Subcutaneous adipose tissue (tissue), 4 donors: ENCODE measurements around the gene COG4. TPM values are rescaled to one million over a fixed set of nuclear protein-coding genes. Genes with fewer than 3 reads are reported as not detected.

Source experiments
- CTCF ChIP-seq: fragments of 450-650 bp; IDR thresholded peaks from one replicate; pipeline ENCODE4 v1.5.1; 2016; ENCODE audit warnings: low read depth, mild to moderate bottlenecking, control low read depth, antibody characterized with exemption, moderate library complexity
- total RNA-seq, 4 donors: library from RNA; depleted of rRNA; stranded (reverse); fragments of >200 nt; gene quantifications; one replicate each; pipeline ENCODE4 v1.1.0, GENCODE V29; 2016

Gene COG4
- total RNA-seq, 4 donors from 2014 or later: 29.8 to 49.9 (median 39.9) TPM

GRCh38 chr16:70490261-70490660 is 33.1 kb downstream of the COG4 start:
- TF ChIP-seq CTCF: no peak

- no peak for TF ChIP-seq CTCF
Measured at GRCh38 chr16:70484867-70485266, 38.5 kb downstream of the COG4 start.

DNA sequence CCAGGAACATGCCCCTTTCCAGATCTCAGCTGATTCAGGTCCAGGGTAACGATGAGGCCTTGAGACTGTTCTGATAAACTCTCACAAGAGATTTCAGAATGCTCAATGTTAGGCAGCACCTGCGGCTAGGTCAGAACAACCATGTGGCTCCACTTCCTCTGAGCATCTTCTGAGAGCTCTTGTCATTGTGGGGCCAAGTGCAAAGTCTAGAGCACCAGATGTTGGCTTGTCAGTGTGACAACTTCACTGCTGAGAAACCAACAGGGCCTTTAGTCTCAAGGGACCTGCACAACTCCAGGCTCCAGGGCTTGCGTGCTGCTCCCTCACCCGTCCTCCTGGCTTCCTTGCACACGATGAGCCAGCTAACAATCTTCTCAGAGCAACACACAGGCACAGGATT is 39.9 kb downstream of the COG4 start:
- no peak for TF ChIP-seq CTCF

DNA sequence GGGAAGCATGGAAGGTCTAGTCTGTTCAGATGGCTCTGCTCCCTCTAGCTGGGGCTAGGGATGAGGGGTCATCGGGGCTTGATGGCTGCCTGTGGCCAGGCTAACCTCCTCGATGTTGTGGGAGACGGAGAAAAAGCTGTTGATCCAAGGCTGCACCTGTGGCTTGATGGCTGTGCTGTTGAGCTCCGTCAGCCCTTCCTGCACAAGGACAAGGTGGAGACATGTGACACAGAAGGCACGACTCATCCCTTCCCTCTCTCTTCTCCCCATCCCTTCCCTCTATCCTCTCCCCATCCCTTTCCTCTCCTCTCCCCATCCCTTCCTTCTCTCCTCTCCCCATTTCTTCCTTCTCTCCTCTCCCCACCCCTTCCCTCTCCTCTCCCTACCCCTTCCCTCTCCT is 40.7 kb downstream of the COG4 start:
- TF ChIP-seq CTCF: no peak

DNA sequence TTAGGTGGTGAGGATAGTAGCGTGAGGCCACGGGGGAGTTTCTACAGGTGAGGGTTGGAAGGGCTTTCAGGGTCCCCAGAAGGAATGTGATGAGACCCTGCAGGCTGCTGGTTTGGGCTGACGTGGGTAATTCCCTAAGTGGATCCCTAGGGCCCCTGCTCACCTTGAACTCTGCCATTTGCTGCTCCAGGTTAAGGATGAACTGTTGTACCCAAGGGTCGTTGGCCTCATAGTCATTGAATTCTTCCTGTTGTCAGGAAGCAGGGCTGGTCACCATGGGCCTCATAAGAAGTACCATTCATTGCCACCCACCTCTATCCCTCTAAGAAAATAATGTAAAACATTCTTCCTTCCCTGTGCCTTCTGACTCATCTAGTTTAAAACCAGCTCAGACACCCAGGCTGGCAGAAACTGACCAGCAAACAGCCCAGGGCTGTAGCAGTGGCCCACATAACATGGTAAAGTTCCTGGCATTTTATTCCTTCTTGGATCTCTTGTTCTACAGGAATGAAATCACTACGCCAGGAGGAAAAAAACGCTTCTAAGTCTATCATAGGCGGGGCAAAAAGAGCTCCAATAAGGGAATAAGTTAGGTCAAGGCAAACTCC is 41.3 kb downstream of the COG4 start:
- TF ChIP-seq CTCF: no peak

DNA sequence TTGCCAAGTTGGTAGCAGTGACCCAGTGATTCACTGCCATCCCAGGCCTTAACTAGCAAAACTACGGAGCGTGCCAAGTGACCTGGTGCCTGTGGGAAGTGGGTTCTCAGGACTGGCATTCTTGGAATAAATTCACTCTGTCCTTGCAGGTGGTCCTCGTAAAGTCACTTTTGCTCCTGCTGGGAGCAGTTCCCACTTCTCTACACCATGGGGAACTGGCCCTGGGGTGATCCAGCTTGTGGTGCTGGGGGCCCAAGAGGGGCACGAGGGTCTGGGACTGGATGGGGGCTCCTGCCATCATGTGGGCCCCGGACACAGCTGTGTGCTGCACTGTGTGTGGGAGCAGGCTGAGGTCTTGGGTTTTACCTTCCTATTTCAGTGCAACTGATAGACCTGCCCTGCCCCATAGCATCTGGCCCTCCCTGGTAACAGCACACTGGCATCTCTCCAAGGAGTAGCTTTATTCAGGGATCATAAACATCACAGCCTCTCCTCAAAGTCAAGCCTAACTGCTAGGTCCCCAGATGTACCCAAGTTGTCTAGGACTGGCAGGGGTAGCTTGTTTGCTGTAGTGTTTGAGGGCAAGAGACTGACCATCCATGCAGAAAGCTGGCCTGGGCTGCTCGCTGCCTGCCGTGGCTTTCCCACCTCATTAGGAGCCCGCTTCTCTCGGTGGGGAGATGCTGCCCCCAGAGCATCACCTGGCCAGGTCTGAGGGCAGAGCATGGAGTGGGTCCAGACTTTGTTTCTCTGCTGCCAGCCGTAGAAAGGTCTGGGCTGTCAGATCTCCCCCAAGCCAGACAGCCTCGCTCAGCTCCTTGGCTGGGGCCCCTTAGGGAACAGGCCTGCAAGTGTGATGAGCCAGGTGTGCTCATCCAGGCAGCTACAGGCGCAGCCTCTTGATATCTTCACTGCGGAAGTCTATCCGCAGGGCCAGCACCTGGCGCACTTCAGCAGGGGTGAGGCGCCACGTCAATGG is 42.9 kb downstream of the COG4 start:
- no peak for TF ChIP-seq CTCF

GRCh38 chr16:70478912-70479341 is 44.4 kb downstream of the COG4 start:
- TF ChIP-seq CTCF: no peak
